Fibroblast of skin of left quadriceps (primary cell): ENCODE data around the gene WDR87.
A peak's percentile ranks its signal among the peaks of the same experiment; 100 is the strongest.
"Not testable (repeated sequence)": the region's sequence is repeated elsewhere in the genome, so short reads cannot be mapped to it uniquely, and the experiment has no call there.

Experiments
- DNase-seq, 2 experiments: peaks; one replicate each; pipeline ENCODE4 v3.0.0-alpha.2; 2013; ENCODE audit warnings: low read depth in 2 of 2

The WDR87 gene

GRCh38 chr19:37930416-37930815 is 24.0 kb upstream of the WDR87 start:
- DNase-seq, result no peak

DNA sequence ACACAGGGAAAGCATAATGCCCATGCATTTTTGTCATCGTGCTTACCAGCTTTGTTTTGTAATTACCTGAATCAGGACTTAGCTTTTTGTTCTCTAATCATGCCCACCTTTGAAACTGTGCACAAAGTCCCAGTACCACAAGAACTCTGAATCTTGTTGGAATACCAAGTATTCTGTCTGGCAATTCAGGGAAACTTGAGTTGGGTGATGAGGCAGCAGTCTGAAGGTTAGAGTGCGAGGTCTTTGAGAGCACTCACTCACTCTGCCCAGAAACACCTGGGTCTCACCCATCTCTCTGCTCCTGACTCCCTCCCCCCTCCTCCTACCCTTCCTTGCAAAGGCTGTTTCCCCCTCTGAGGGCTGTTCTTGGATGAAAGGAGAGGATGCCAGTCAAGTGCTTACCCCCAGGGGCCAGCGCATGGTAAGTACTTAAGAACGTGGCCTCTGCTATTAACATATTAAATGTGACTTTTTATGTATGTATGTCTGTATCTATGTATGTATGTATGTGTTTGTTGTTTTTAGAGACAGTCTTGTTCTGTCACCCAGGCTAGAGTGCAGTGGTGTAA is 23.0 kb upstream of the WDR87 start:
- no peak for DNase-seq

DNA sequence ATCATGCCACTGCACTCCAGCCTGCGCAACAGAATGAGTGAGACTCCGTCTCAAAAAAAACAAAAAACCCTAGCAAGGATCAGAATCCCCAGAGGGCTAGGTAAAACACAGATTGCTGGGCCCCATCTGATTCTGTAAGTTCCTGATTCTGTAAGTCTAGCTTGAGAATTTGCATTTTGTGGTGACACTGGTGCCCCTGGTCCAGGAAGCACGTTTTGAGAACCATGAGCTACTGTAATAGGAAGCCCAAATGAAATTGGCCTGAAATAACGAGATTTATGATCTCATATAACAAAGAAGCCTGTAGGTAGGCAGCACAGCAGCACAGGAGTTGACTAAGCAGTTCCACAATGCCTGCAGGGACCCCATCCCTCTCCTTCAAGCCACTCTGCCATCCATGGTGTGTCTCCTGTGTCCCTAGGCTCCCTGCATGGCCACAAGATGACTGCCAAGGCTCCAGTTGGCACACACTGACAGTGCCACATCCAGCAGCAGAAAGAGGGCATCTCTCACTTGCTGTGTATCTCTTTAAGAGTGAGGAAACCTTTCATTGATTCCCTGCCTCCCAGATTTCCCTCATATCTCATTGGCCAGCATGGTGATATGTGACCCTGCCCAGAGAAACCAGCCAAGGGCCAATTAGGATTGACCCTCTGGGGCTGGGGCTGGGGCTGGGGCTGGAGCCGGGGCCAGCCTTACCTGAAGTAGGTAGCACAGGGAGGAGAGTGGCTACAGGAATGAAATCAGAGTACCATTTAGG is 22.3 kb upstream of the WDR87 start:
- DNase-seq, result no peak

DNA sequence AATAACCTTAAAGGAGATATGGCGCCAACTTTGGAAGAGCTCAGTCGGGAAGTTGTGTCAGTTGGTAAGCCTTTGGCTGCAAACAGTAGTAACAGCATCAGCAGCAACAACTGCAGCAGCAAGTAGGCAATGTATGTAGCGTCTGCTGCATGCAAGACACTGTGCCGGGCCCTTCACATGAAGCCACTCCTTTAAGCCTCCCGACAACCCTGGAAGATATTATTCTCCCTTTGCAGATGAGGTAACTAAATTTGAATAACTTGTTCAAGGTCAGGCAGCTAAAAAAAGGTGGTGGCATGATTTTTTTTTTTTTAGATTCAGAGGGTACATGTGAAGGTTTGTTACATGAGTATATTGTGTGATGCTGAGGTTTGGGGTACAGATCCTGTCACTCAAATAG is 20.3 kb upstream of the WDR87 start:
- no peak for DNase-seq

- DNase-seq, result no peak
These were observed 19.9 kb upstream of the WDR87 start for GRCh38 chr19:37926255-37926654.

DNA sequence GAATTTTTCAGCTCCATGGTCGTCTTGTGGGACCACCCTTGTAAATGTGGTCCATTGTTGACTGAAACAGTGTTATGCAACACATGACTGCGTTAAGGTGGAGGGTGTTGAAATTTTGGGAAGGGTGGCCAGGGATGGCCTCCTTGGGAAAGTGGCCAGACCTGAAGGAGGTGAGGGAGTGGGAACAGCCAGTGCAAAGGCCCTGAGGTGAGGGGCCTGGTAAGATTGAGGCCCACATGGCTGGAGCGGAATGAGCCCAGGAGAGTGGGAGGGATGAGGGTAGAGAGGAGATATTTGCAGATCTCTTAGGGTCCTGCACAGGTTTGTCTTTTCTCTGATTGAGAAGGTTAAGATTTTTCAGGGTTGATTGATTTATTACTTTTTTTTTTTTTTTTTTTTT is 18.8 kb upstream of the WDR87 start:
- DNase-seq, result no peak

DNA sequence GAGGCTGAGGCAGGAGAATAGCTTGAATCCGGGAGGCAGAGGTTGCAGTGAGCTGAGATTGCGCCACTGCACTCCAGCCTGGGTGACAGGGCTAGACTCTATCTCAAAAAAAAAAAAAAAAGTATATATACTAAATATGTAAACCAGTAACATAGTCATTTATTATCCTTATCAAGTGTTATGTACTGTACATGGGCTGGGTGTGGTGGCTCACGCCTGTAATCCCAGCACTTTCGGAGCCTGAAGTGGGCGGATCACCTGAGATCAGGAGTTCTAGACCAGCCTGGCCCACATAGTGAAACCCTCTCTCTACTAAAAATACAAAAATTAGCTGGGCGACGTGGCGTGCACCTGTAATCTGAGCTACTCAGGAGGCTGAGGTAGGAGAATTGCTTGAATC is 18.2 kb upstream of the WDR87 start:
- not testable (repeated sequence) for DNase-seq

GRCh38 chr19:37920591-37921450 is 14.4 kb upstream of the WDR87 start:
- DNase-seq, result no peak

DNA sequence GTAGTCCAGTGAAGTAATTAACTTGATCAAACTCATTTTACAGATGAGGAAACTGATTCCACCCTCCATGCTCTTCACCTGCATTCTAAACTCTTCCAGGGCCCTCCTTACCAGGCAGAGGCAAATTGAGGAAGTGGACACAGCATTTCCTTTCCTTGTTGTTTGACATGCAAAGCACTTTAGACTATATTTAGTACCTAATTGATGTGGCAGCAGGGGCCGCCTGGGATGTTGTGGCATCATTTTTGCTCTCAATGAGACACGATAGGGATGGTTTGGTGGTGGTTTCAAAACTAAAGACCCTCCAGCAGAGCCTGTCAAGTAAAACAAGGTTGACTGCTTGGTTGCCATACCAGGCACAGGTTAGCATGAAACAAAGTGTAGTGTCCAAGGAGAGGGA is 8.5 kb upstream of the WDR87 start:
- DNase-seq, result no peak

DNA sequence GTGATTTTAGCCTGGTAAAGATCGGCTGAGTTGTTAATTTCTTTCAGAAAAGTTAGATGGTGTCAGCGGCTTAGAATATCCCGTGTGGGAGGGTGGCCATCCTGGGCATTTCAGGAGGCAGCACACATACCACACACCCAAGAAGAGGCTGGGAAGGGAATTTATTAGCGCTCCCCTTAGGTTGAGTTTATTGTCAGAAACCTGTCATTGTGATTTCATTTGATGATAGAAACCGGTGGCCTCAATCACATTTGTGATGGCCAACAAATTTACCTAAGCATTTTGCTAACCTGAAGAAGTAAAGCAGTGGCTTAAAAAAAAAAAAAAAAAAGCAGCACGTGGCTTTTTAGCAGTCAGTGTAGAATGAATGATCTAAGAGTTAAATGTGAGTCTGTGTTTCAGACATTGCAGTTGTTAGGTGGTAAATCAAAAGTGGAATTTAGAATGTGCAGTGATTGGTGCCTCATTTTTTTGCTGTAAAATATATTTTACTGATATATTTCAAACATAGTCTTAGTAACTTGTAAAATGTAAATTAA is 3.3 kb upstream of the WDR87 start:
- no peak for DNase-seq

DNA sequence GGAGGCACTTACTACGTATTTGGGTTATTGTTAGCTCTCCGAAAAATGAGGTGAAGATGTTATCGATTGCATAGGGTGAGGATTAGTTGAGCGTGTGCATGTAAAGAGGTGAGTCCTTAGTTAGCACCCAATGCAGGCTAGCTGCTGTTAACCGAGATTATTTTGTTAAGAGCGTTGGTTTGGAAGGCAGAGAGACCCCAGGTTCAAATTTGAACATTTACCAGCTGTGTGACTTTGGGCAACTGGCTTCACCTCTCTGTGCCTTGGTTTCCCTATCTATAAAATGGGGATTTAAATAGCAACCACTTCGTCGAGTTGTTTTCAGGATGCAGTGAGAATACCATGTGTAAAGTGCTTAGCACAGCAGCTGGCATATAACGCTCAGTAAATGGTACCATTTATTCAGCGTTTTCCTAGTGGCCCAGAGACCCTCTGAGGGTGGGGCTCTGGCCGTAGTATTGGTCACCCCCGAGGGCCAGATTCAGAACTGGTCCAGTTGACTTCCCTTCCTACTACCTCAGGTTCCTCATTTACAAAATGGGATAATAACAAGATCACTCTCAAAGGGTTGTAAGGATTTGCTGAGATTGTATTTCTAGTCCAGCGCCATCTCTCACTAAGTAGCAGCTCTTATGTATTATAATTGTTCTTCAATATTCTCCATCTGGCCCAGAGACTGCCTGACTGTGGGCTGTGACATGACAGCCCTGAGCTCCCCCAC is 1.5 kb upstream of the WDR87 start:
- no peak for DNase-seq

- DNase-seq, result peak; percentile 86 to 87
These were observed 708 bp upstream of the WDR87 start, which contains the start of gene SIPA1L3 for GRCh38 chr19:37906869-37907734. SIPA1L3 (plus strand) TSS chr19:37907208; CDS start chr19:38081566, 174,358 bp downstream.

DNA sequence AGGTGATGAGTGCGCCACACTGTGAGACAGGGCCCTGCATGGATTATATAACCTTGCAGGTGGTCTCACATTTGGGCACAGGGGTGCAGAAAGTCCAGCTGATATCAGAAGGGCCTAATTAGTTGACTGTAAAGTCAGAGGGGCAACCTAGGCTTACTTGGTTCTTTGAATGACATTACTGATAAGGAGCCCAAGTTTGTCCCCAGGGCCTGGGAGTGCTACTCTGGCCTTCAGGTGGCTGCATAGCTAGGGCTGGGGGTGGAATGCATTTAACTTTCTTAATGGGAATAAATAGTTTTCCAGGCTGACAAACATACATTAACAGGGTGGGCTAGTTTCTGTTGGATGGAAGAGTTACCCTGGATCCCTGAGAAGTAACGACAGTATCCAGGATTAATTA is 3.3 kb downstream of the WDR87 start:
- DNase-seq, result no peak

DNA sequence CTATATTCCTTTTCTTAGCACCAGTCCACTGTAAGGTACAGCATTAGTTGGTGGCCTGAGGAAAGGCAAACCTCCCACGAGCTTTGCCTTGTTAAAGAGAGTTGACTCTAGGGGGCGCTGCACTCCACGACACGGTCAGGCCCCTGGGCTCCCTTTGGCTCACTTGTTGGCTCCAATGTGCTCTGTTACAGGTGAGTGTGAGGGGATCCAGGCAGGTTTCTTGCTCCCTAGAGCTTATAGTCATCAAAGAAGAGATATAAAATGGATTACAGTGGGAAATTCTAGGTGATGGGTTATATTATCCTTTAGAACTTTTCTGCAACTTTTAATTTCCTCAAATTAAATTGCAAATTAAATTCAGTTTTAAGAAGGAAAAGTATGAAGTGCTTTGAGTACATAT is 3.7 kb downstream of the WDR87 start:
- DNase-seq, result peak; percentile 20 to 23

DNA sequence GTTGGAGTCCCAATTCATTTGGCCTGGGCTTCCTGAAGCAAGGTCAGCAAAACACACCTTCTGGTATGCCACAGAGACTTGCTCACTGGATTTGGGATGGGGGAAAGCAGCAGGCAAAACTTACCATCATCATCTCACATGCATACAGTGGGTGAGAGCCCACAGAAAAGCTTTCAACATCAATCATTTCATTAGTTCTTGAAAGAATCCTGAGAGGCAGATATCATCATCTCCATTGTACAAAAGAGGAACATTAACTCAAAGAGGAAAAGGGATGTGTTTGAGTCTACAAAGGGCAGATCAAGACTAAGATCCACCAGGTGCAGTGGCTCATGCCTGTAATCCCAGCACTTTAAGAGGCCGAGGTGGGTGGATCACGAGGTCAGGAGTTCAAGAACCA is 6.4 kb downstream of the WDR87 start:
- no peak for DNase-seq

DNA sequence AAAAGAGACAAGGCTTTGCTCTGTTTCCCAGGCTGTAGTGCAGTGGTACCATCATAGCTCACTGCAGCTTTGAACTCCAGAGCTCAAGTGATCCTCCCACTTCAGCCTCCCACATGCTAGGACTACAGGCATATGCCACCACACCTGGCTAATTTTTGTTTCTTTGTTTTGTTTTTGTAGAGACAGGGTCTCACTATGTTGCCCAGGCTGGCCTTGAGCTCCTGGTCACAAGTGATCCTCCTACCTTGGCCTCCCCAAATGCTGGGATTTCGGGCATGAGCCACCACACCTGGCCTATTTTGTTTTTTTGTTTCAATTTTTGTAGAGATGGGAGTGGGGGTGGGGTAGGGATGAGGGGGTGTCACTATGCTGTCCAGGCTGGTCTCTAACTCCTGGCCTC is 6.9 kb downstream of the WDR87 start:
- no peak for DNase-seq

GRCh38 chr19:37896180-37896579 is 10.2 kb downstream of the WDR87 start:
- no peak for DNase-seq

DNA sequence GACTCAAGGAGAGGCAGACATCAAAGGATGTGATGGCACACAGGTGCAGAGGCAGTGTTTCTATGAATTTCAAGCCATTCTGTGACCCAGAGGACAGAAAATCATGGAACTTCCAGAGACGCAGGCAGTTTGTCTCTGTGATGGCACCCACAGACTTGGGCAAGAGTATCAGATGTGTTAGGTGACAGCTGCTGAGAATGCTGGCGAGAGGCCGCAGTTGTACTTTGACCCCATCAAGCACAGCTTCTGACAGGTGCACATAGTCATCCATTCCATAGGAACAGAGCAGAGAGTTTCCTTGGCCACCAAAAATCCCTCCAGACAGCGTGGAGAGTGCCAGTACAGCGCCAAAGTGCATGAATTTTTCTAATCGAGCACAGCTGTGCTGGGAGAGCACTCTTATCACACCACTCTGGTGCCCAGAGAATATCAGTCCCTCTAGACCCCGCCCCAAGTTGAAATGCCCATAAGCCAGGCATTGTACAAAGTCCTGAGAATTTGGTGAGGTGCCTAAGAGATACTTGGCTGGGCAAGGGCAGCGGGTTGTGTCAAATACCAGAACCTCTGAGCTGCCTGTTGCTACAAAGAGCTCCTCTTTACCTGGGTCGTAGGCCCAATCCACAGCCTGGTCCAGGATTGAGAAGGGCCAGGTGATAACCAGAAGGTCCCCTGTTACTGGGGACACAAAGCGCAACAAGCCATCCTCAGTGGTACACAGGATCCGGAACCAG is 12.4 kb downstream of the WDR87 start:
- DNase-seq, result no peak

- DNase-seq, result no peak
These were observed 19.8 kb downstream of the WDR87 start for GRCh38 chr19:37886571-37886970.

DNA sequence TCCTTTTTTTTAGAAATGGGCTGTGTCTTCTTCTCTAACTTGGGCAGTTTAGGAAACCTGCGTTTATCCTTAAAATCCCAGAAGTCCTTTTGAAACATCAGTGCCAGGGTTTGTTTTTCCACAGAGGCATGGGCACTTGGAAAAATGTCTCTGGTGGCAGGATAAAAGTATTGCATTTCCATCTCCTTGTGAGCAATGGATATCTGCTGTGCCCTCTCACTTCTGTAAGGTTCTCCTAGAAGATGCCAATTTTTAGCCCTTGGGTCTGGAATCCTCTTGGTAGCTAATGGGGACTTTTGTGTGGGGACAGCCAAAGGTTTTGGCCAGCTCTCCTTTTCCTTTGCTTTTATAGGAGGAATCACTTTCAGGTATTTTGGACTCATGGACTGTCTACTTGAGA is 21.0 kb downstream of the WDR87 start:
- DNase-seq, result no peak
